Activated naive CD4-positive, alpha-beta T cell treated with Interleukin-2 at 50 U/mL for 16 hours (primary cell): Measurements from ENCODE around the gene NMUR1.
A peak's percentile ranks its signal among the peaks of the same experiment; 100 is the strongest.

ENCODE experiments used
- DNase-seq: peaks from one replicate; pipeline ENCODE4 v3.0.0-alpha.2; 2020

NMUR1 gene

DNA sequence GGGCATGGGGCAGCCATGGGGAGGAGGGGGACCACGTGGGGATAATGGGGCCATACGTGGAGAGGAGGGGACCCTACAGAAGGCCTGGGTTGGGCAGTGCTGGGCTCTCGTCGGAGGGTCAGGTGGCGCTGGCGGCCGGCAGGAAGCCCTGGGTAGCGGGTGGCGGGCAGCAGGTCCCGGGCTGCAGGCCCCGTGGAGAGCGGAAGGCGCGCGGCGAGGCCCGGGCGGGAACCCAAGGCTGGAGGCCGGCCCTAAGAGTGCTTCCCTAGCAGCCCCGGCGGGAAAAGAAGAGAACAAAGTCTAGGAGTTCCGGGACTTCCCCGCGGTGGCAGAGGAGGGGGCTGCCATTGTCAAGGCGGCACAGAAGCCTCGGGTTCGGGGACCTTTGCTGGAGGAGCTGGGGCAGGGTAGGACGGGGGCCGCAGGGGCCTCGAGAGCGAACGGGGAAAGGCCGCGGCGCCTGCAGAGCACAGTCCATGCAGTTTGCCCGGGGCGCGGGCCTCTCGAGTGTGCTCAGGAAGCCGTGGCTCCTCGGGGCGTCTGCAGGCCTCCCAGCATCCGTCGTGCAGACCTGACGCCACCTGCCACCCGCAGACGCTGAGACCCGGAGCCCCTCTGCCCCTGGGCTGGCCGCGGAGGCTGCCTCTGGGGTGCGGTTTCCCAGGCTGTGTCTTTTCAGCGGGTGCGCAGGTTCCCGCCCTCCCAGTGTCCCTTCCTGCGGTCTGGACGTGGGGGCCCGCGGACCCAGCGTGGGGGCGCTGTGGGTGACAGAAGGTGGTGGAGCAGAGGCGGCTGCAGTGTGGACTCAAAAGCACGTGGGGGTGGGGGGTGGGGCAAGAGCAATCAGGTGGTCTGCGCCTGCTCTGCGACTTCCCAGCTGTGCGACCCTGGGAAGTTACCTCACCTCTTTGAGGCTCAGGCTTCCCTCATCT is 46.6 kb downstream of the NMUR1 start:
- DNase-seq = peak; percentile 42

DNA sequence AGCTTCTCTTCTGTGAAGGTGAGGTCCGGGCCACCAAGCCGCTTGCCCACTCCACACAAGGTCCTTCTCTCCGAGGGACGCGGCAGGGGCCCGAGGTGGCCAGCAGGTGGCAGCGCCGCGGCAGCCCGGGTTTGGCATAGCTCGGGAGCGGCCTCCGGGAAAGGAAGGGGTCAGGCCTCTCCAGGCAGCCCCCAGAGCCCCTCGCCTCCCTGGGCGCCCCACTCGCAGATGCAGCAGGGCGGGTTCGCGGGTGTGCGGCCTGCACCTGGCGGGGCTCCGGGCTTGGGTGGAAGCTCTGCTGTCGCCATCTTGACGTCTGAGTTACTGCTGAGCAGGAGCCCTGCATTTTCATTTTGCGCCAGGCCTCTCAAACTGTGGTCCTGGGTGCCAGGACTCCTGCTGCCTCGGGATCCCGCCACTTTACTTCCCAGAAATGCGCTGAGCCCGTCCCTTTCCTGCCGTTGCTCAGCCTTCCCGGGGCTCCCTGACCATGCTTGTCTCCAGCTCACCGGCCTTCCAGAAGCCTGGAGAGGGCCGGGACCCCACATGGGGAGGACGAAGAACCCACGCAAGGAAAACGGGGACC is 47.3 kb downstream of the NMUR1 start:
- peak; percentile 80 for DNase-seq

DNA sequence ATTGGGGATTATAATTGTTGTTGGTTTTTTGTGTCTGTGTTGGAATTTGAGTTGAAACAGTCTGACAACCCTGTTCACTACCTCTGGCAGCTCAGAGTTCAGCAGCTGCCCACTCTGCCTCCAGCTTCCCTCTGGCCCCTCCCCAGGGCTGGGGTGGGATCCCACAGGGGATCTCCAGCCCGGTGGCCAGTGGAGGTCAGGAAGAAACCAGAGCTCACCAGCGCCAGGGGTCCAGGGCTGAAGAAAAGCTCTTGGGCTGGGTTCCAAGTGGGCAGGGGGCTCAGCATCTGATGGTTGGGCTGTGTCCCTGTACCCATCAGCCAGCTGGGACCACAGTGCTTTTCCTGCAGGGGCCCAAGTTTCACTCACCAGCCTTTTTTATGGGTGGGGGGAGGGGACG is 49.5 kb downstream of the NMUR1 start:
- DNase-seq = no peak

DNA sequence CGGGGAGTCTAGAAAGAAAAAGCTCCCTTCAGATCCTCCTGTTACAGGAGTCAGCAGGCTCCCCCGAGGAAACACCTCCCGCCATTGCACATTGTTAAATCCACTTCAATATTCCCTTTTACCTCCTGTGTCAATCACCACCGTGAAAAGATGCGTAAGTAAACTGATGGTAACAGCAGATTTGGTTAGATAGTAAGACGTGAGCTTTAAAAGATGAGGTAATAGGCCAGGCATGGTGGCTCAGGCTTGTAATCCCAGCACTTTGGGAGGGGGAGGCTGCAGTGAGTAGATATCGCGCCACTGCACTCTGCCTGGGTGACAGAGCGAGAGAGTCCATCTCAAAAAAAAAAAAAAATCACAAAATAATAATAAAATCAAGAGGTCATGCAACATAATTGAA is 50.8 kb downstream of the NMUR1 start:
- DNase-seq = no peak

DNA sequence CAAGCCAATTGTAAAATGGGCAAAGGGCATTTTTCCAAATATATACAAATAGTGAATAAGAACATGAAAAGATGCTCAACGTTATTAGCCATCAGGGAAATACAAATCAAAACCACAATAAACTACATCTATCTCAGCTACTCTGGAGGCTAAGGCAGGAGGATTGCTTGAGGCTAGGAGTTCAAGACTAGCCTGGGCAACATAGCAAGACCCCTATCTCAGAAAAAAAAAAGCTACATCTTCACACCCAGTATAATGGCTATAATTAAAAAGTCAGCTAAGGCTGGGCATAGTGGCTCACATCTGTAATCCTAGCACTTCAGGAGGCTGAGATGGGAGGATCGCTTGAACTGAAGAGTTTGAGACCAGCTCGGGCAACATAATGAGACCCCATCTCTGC is 53.3 kb downstream of the NMUR1 start:
- no peak for DNase-seq

DNA sequence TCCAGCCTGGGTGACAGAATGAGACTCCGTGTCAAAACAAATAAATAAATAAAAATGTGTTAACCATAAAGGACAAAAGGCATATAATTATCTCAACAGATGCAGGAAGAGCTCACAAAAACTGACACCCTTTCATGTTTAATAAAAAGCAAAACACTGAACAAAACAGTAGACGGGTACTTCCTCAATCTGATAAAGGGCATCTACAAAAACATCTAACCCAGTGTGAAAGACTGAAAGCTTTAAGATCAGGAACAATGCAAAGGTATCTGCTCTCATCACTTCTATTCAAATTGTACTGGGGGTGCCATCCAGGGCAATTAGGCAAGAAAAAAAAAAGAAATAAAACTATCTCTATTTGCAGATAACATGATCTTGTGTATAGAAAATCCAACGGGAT is 54.3 kb downstream of the NMUR1 start:
- no peak for DNase-seq
